K562 (cell line): ENCODE measurements around the gene CIB2. TPM values are rescaled to one million over a fixed set of nuclear protein-coding genes. Genes with fewer than 3 reads are reported as not detected.

ENCODE experiments used
- ATAC-seq: fragments of 200-7000 bp; cut with Tn5 transposase; 3 replicates; pipeline ENCODE4 v1.9.1; 2020; ENCODE audit warnings: moderate library complexity
- BruUV-seq: library from RNA; stranded (reverse); fragments of 400-500 nt; replicated peaks from 2 replicates; lab custom pipeline; 2021; lab: Mats Ljungman, UMichigan
- CTCF ChIA-PET: fragments of 300-600 bp; formaldehyde crosslinking; extraction: SDS; loops from one replicate; lab custom pipeline; 2021; ENCODE audit warnings: low intra/inter-chr PET ratio; lab: Yijun Ruan, JAX
- POLR2A ChIA-PET: fragments of 300-600, 350-650 bp; sonication (Branson Sonifier 250); formaldehyde crosslinking; extraction: SDS; loops from one replicate; lab custom pipeline; 2021; ENCODE audit warnings: antibody characterized with exemption, inconsistent platforms; lab: Yijun Ruan, JAX
- DNase-seq, 4 experiments: peaks; one replicate each; pipeline versions ENCODE4 v3.0.0 to v3.0.0-alpha.2; 2011 to 2018; ENCODE audit warnings: low spot score in 3 of 4, mixed read lengths in 3 of 4; ENCODE audit errors: extremely low read depth in 1 of 4
- FAIRE-seq: peaks from 2 replicates; lab custom pipeline; 2011; peaks lifted over from hg19 to GRCh38; lab: Jason Lieb, UNC
- H2AFZ ChIP-seq: 2 replicates; pipeline ENCODE4 v1.6.0; 2011; ENCODE audit warnings: low read depth, low read length, control low read depth, inconsistent platforms
- H3K27ac ChIP-seq: fragments of 200-600 bp; 3 replicates; pipeline ENCODE4 v1.8.0; 2011; ENCODE audit warnings: low read depth, mild to moderate bottlenecking, control low read depth, inconsistent platforms, low read length, moderate library complexity, mixed read lengths; ENCODE audit errors: extremely low read depth
- H3K27me3 ChIP-seq, 2 experiments: fragments of 300-600 bp in 1 of 2; 2 replicates in 1 of 2; 3 replicates in 1 of 2; pipeline versions ENCODE4 v1.6.0 to v1.8.0; 2011; ENCODE audit warnings: inconsistent platforms in 2 of 2, low read length in 2 of 2, mild to moderate bottlenecking in 1 of 2, mixed read lengths in 1 of 2, moderate library complexity in 1 of 2; ENCODE audit not compliant: control insufficient read depth in 2 of 2, insufficient read depth in 2 of 2
- H3K36me3 ChIP-seq: fragments of 300-600 bp; 3 replicates; pipeline ENCODE4 v1.8.0; 2011; ENCODE audit warnings: mild to moderate bottlenecking, low read length, inconsistent platforms; ENCODE audit not compliant: control insufficient read depth, insufficient read depth
- H3K4me1 ChIP-seq, 2 experiments: fragments of 200-600 bp in 1 of 2; replicated peaks in 1 of 2; 2 replicates in 1 of 2; 3 replicates in 1 of 2; pipeline versions ENCODE4 v1.5.1 to v1.8.0; 2011; ENCODE audit warnings: inconsistent platforms in 2 of 2, low read length in 2 of 2, mild to moderate bottlenecking in 1 of 2, mixed read lengths in 1 of 2, moderate library complexity in 1 of 2; ENCODE audit not compliant: control insufficient read depth in 2 of 2, insufficient read depth in 2 of 2
- H3K4me2 ChIP-seq: 2 replicates; pipeline ENCODE4 v1.6.1; 2011; ENCODE audit warnings: low read length, control low read depth, inconsistent platforms, mixed read lengths; ENCODE audit not compliant: insufficient read depth
- H3K4me3 ChIP-seq: fragments of 200-600 bp; sonication (generic), shearing (Covaris generic); 2 replicates; pipeline ENCODE4 v1.5.1; 2016; ENCODE audit warnings: control low read depth, inconsistent platforms
- H3K79me2 ChIP-seq: fragments of 200-600 bp; 3 replicates; pipeline ENCODE4 v1.8.0; 2011; ENCODE audit warnings: low read length, inconsistent platforms; ENCODE audit not compliant: control insufficient read depth, insufficient read depth
- H3K9ac ChIP-seq, 2 experiments: 2 replicates each; pipeline versions ENCODE4 v1.6.0 to v1.6.1; 2011; ENCODE audit warnings: low read depth in 2 of 2, low read length in 2 of 2, control low read depth in 1 of 2, inconsistent platforms in 1 of 2, mild to moderate bottlenecking in 1 of 2, mixed read lengths in 1 of 2; ENCODE audit not compliant: insufficient read depth in 1 of 2
- H3K9me1 ChIP-seq: one replicate; pipeline ENCODE4 v1.6.0; 2011; ENCODE audit warnings: inconsistent platforms, mild to moderate bottlenecking, low read length, moderate library complexity; ENCODE audit not compliant: control insufficient read depth, insufficient read depth
- H3K9me3 ChIP-seq: replicated peaks from 2 replicates; pipeline ENCODE4 v1.5.1; 2011; ENCODE audit warnings: low read depth, low read length, inconsistent platforms; ENCODE audit not compliant: control insufficient read depth, insufficient read depth
- H4K20me1 ChIP-seq: replicated peaks from 2 replicates; pipeline ENCODE4 v1.6.1; 2011; ENCODE audit warnings: low read length, inconsistent platforms, mixed read lengths; ENCODE audit not compliant: control insufficient read depth, insufficient read depth
- CREBBP ChIP-seq: IDR thresholded peaks from one replicate; pipeline ENCODE4 v1.6.1; 2012; ENCODE audit warnings: low read depth, mild to moderate bottlenecking, control low read depth, inconsistent platforms, low read length
- HSF4 ChIP-seq: fragments of 250-450 bp; sonication (Bioruptor Pico); IDR thresholded peaks from 2 replicates; pipeline ENCODE4 v2.1.2; 2022; ENCODE audit warnings: mild to moderate bottlenecking, moderate library complexity, borderline replicate concordance
- POLR2G ChIP-seq: fragments of 200-400 bp; formaldehyde crosslinking; IDR thresholded peaks from 2 replicates; pipeline ENCODE4 v1.6.1; 2017; ENCODE audit warnings: low read depth, mild to moderate bottlenecking, antibody characterized with exemption, low read length, moderate library complexity
- TRIM28 ChIP-seq: fragments of 450-650 bp; IDR thresholded peaks from 2 replicates; pipeline ENCODE4 v1.6.1; 2017
- ZNF133 ChIP-seq: fragments of 250-450 bp; sonication (Bioruptor Pico); IDR thresholded peaks from 2 replicates; pipeline ENCODE4 v1.4.0; 2020; ENCODE audit warnings: mild to moderate bottlenecking
- ZSCAN29 ChIP-seq: fragments of 450-650 bp; IDR thresholded peaks from 2 replicates; pipeline ENCODE4 v1.6.1; 2017
- WGBS: fragments of 100-300 bp; shearing (Covaris generic); methylation state at CpG from one replicate; pipeline ENCODE4 v1.1.6; 2016; ENCODE audit warnings: low coverage, mixed read lengths; ENCODE audit not compliant: insufficient coverage; ENCODE audit errors: missing lambda C conversion rate; 5-methylcytosine and 5-hydroxymethylcytosine counted together
- in situ Hi-C: fragments of 300-500 bp; cut with MboI; formaldehyde crosslinking; loops from 4 replicates; pipeline ENCODE4 v1.15.0; 2018; ENCODE audit warnings: inconsistent platforms, mixed read lengths
- intact Hi-C: fragments of 100-400 bp; cut with micrococcal nuclease; formaldehyde crosslinking; loops from 2 replicates; pipeline ENCODE4 v1.14.2; 2022
- polyA plus RNA-seq, 8 experiments: library from polyadenylated mRNA; depleted of rRNA in 4 of 8; stranded (reverse) in 5 of 8; unstranded in 3 of 8; fragments of >200 nt; fragmentation: Nextera tagmentation in 2 of 8; fragmentation: Illumina TruSeq in 1 of 8; extraction: Ambion mirVana in 2 of 8; extraction: Trizol in 1 of 8; gene quantifications; 2 replicates each; pipeline versions ENCODE4 v1.2.1 to v1.2.3, GENCODE V29; 2011 to 2014; ENCODE audit warnings: inconsistent platforms in 1 of 8, missing spikeins in 1 of 8
- total RNA-seq, 7 experiments: library from RNA; depleted of rRNA in 6 of 7; stranded (reverse); fragments of >200 nt in 6 of 7; fragmentation: Illumina TruSeq in 2 of 7; extraction: Trizol in 2 of 7; gene quantifications; 2 replicates each; pipeline versions ENCODE4 v1.2.1 to v1.2.3, GENCODE V29; 2011 to 2021; ENCODE audit warnings: low replicate concordance in 1 of 7

CIB2 gene
- total and polyA plus RNA-seq, 9 of the 15 experiments (the other 6 are each of a cell fraction or from before 2014, with no cell fraction given): 1.5 to 37.4 (median 19.4) TPM

DNA sequence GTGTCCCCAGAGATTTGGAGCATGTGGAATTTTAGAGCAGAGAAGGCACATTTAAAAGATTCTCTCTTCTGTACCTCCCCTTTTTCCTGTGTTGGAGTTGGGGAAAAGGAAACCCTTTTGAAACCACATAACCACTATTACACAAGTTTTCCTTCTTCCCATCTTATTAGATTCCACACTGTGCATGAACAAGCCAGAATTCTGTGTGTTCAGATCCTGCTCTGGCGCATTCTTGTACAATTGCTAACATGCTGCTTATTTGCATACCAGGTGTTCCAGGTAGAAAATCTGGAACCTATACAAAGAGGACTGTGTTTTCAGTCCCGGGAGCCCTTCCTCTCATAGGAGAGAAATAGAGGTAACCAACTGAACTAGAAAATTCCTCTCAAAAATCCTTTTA is 2.6 kb upstream of the CIB2 start:
- H3K9me3 ChIP-seq: no peaks in the 10 kb centered on the region
- H3K27ac ChIP-seq: no peak overlapping the region
- no peaks in the 10 kb centered on the region for H3K9me1 ChIP-seq
- H4K20me1 ChIP-seq: no peaks in the 10 kb centered on the region; the same call in 1 of the 2 replicates
- no peak overlapping the region for H3K9ac ChIP-seq
- 64% methylated on average over 2 of the region's 2 CpGs for WGBS
- no peak for TF ChIP-seq ZSCAN29
- TF ChIP-seq TRIM28: no peak
- no peak for TF ChIP-seq HSF4
- TF ChIP-seq CREBBP: no peak
- no peak for TF ChIP-seq POLR2G
- TF ChIP-seq ZNF133 (CRISPR knock-in tag): no peak
- TF ChIP-seq, all 486 proteins: peak for 0
- no peaks in the 10 kb centered on the region for H3K27me3 ChIP-seq
- no peaks in the 10 kb centered on the region for H3K36me3 ChIP-seq
- ATAC-seq (no peak), DNase-seq (no peak), FAIRE-seq (no peak)
- intact Hi-C loops: loop anchor here (5.0 kb wide), 1 partner anchor 108 kb away; no protein-coding TSS in a partner anchor
- peaks cover 17 to 29% of the 10 kb centered on the region in 2 experiments for H3K4me1 ChIP-seq
- no peak overlapping the region for H2AFZ ChIP-seq
- in situ Hi-C loops: no loop called here
- BruUV-seq: no TSS peak
- no peak overlapping the region for H3K4me3 ChIP-seq
- H3K79me2 ChIP-seq: peaks cover 9% of the 10 kb centered on the region; the same call in 2 of the 3 replicates
- no peak overlapping the region for H3K4me2 ChIP-seq
- POLR2A ChIA-PET: no interaction called here
- CTCF ChIA-PET: interaction anchor here (0.6 kb wide), 1 partner anchor 108 kb away, joined by 3 read pairs; no protein-coding TSS in a partner anchor
